Effector CD8-positive, alpha-beta T cell (primary cell): ENCODE results near the gene C1R.

Source experiments
- DNase-seq: peaks from one replicate; lab custom pipeline; 2025; lab: John Stamatoyannopoulos, UW

The C1R gene

GRCh38 chr12:7099290-7099996, 7.2 kb upstream of the C1R start:
- no peak for DNase-seq

GRCh38 chr12:7096979-7097378, 4.7 kb upstream of the C1R start:
- DNase-seq, result no peak

GRCh38 chr12:7096006-7096932, 4.0 kb upstream of the C1R start:
- DNase-seq, result no peak

DNA sequence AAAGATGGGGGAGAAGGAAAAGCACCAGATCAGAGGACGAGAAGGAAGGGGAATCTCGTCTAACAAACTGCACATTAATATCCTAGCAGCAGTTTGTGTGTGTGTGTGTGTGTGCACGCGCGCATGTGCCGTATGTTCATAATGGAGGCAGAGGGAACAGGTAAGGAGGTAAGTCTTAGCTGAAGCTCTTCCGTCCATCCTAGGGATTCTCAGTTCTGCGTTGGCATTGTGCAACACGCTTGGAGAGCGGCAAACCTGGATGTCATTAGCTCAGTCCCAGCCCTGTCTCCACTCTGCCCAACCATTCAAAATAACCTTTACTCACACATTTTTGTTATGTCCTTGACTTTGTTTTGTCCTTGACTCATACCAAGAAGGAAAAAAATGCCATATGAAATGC, 1.6 kb upstream of the C1R start:
- no peak for DNase-seq

GRCh38 chr12:7093486-7093885, 1.2 kb upstream of the C1R start:
- no peak for DNase-seq

DNA sequence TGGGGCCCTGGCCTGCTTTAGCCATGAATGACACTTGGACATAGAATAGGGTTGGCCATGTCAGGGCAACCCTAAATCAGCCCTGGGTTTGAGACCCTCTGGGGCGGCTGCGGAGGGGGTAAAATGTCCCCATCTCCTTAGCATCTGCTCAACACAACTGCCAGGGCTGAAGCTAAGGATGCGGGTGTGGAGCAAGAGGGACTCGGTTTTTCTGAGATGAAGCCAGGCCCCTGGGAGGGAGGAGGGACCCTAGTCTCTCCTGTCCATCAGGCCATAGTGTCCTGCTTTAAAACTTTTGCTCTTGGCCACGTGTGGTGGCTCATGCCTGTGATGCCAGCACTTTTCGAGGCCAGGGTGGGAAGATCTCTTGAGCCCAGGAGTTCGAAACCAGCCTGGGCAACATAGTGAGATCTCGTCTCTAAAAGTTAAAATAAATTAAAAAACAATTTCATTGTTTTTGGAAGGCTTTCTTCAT, 778 bp upstream of the C1R start:
- no peak for DNase-seq

DNA sequence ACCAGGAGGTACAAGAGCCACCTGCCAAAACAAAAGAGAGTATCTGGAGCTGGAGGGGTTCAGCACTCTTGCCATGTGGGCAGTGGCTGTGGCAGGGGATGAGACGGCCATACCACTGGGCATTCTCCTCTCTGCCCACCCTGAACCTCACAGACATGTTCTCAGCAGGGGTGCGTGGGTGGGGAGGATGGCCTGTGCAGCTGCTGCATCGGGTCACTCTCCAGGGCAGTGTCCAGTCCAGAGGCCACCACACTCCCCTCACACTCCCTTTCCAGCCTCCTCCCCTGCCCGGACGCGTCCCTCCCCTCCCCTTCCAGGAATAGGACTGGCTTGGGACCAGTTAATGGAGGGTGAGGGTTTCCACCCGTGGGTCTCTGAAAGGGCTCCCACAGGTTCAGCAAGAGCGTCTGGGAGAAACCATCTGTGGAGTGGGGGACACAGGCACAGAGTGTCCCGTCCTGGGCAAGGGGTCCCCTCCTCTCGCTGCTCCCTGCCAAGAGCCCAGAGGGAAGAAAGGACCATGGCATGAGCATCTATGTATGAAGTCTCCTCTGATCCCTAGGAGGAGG, 501 bp downstream of the C1R start:
- no peak for DNase-seq

GRCh38 chr12:7091171-7091570, 1.1 kb downstream of the C1R start:
- no peak for DNase-seq

GRCh38 chr12:7090222-7090998, 1.8 kb downstream of the C1R start:
- no peak for DNase-seq

- no peak for DNase-seq
Measured at GRCh38 chr12:7089196-7089871, 2.9 kb downstream of the C1R start.

- DNase-seq, result no peak
Measured at GRCh38 chr12:7083125-7083524, 9.1 kb downstream of the C1R start.

- no peak for DNase-seq
Measured at GRCh38 chr12:7081037-7081436, 11.2 kb downstream of the C1R start.

- DNase-seq, result no peak
Measured at GRCh38 chr12:7079826-7080125, 12.5 kb downstream of the C1R start.

DNA sequence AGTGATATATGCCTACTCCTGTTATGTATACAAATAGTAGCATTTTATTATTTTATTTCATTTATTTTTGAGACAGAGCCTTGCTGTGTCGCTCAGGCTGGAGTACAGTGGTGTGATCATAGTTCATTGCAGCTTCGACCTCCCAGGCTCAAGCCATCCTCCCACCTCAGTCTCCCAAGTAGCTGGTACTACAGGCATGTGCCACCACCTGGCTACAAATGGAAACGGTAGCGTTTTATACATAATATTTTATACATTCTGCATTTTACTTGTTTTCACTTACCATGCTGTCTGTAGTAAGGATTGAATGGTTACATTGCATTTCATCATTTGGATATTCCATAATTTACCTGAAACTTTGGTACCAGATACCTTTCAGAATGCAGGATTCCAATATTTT, 14.1 kb downstream of the C1R start:
- no peak for DNase-seq

GRCh38 chr12:7076493-7076892, 15.8 kb downstream of the C1R start:
- DNase-seq, result no peak

DNA sequence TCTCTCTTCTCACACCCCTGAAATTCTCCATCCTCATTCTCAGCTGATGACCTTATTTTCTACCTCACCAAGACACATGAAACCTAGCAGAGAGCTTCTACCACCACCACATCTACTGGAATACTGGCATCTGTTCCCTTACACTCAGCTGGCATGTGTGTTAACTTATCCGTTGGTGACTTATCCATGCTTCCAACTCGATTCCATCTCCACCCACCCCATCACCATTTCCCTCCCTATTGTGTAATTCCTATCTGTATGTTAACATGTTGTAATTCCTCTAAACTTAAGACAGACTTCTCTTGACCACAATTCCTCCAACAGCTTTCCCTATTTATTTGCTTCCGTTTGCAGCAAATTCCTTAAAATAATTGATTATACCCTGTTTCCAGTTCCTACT, 16.3 kb downstream of the C1R start:
- DNase-seq, result no peak

DNA sequence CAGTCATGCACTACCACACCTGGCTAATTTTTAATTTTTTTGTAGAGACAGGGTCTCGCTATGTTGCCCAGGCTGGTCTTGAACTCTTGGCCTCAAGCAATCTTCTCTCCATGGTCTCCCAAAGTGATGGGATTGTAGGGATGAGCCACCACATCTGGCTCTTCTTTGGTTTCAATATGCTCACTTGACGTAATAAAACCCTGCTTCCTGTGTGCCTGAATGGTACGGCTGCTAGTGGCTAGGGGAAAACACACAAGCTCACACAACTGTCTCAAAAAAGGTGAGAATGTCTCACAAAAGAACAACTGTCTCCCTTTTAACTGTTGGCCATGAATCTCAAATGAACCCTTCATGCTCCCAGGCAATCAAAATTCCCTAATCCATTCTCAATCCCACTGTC, 16.7 kb downstream of the C1R start:
- no peak for DNase-seq

DNA sequence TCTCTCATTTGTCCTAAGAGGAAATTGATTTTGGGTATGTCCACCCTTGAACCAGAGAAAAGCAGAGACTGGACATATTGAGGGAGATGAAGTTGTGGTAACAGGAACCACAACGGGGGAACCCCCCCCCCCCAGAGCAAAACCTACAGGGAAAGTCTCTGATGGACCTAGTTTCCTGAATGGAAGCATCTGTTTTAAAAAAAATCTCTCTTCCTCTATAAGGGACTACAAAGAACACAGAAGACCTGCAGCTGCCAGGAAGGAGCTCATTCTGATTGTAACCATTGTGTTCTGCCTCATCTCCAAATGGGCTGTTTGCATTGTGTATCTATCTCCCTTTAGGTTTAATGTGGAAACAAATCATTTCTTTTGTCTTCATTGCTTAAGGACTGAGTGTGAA, 18.3 kb downstream of the C1R start:
- DNase-seq, result no peak

DNA sequence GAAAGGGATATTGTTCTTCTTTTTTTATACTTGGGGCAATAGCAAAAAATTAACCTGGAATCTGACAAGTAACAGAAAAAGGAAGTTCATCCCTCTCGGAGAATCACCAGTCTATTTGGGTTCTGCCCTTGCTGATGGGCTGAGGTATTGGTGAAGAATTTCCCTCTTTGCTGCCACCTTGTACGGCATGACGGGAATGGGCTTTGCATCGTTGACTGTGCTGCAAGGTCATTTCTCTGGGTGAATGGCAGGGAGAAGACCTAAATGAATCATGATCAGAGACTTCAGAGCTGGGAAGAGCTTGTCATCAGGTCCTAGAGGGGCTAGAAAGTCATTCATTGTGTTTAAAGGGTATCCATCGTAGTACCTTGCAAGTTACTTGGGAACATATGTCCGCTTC, 19.7 kb downstream of the C1R start:
- DNase-seq, result no peak

DNA sequence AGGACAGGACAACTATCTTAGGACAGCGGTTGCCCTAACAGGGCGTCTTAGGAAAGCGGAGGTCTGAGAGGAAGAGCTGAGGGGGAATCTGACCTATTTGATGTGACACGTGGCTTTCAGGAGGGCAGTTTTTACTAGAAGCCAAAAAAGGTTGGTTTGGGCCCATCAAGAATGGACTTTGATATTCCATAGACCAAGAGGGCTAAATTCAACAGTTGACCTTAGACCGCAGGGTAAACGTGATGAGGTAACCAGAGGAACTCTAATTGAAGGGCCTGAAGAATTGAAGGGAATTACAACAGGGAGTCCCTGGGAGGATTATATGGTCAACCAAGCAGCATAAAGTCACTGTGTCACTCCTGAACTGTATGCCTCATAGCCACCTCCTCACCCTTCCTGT, 20.2 kb downstream of the C1R start:
- DNase-seq, result no peak

- no peak for DNase-seq
Measured at GRCh38 chr12:7069386-7069785, 22.9 kb downstream of the C1R start.

DNA sequence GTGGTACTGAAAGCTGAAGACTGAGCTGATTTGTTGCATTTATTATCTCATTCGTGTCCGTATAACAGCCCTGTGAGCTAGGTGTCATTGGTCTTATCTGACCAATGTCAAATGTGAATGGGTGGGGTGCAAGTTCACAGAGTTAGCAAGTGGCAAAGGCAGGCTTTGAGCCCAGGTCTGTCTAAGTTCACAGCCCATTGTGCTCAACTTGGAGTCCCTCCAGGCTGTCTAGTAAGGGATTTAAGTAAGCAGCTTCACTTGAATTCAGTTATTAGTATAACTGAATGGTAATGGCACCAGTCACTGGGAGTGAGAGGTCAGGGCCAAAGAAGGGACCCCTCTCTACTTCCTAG, 23.3 kb downstream of the C1R start:
- DNase-seq, result no peak
